HEK293 (cell line): Measurements from ENCODE around the gene ARL14.
A peak's percentile ranks its signal among the peaks of the same experiment; 100 is the strongest.

Source experiments
- CTCF ChIA-PET: fragments of 350-600 bp; formaldehyde crosslinking; extraction: SDS; loops from one replicate; lab custom pipeline; 2021; ENCODE audit warnings: antibody characterized with exemption; lab: Yijun Ruan, JAX
- POLR2A ChIA-PET: fragments of 300-600 bp; formaldehyde crosslinking; extraction: SDS; loops from one replicate; lab custom pipeline; 2020; ENCODE audit warnings: antibody characterized with exemption, inconsistent platforms; lab: Yijun Ruan, JAX
- H3K27ac ChIP-seq: fragments of 200-500 bp; sonication (Bioruptor generic); 2 replicates; pipeline ENCODE4 v1.5.1; 2014; ENCODE audit warnings: low read depth, low read length, control low read depth, inconsistent platforms; ENCODE audit errors: extremely low read depth
- H3K36me3 ChIP-seq, 2 experiments: fragments of 200-500 bp in 1 of 2; sonication (Bioruptor generic) in 1 of 2; 1 replicate in 1 of 2; 2 replicates in 1 of 2; pipeline ENCODE4 v1.5.1; 2014 to 2017; ENCODE audit warnings: inconsistent platforms in 2 of 2, low read length in 2 of 2; ENCODE audit not compliant: control insufficient read depth in 2 of 2, insufficient read depth in 1 of 2
- H3K4me1 ChIP-seq: fragments of 200-500 bp; sonication (Bioruptor generic); 2 replicates; pipeline ENCODE4 v1.5.1; 2014; ENCODE audit warnings: mild to moderate bottlenecking, low read length, inconsistent platforms; ENCODE audit not compliant: control insufficient read depth, insufficient read depth
- H3K4me3 ChIP-seq: 2 replicates; pipeline ENCODE4 v1.5.1; 2011; ENCODE audit warnings: low read depth, mild to moderate bottlenecking, control low read depth, low read length, moderate library complexity
- H3K9me3 ChIP-seq: fragments of 200-500 bp; sonication (Bioruptor generic); 2 replicates; pipeline ENCODE4 v1.5.1; 2014; ENCODE audit warnings: low read depth, low read length, inconsistent platforms; ENCODE audit not compliant: control insufficient read depth, insufficient read depth
- BCL11B ChIP-seq: fragments of 450-650 bp; formaldehyde crosslinking; IDR thresholded peaks from 2 replicates; pipeline ENCODE4 v1.5.1; 2016; ENCODE audit warnings: low read depth, missing biosample characterization, missing genetic modification characterization
- GFI1B ChIP-seq: fragments of 450-650 bp; formaldehyde crosslinking; IDR thresholded peaks from 2 replicates; pipeline ENCODE4 v1.5.1; 2016; ENCODE audit warnings: missing biosample characterization, missing genetic modification characterization
- PATZ1 ChIP-seq: fragments of 450-650 bp; formaldehyde crosslinking; IDR thresholded peaks from 2 replicates; pipeline ENCODE4 v1.5.1; 2016; ENCODE audit warnings: missing biosample characterization, missing genetic modification characterization
- YY2 ChIP-seq: fragments of 450-650 bp; formaldehyde crosslinking; IDR thresholded peaks from 2 replicates; pipeline ENCODE4 v1.5.1; 2016; ENCODE audit warnings: missing biosample characterization, missing genetic modification characterization
- ZFP3 ChIP-seq: fragments of 450-650 bp; formaldehyde crosslinking; IDR thresholded peaks from 2 replicates; pipeline ENCODE4 v1.5.1; 2016; ENCODE audit warnings: low read depth, missing biosample characterization, missing genetic modification characterization
- ZNF169 ChIP-seq: fragments of 450-650 bp; formaldehyde crosslinking; IDR thresholded peaks from 2 replicates; pipeline ENCODE4 v1.5.1; 2016; ENCODE audit warnings: missing biosample characterization, missing genetic modification characterization
- ZNF23 ChIP-seq: fragments of 450-650 bp; formaldehyde crosslinking; IDR thresholded peaks from 2 replicates; pipeline ENCODE4 v1.5.1; 2016; ENCODE audit warnings: missing biosample characterization, missing genetic modification characterization, borderline replicate concordance
- ZNF366 ChIP-seq: fragments of 450-650 bp; formaldehyde crosslinking; conservative IDR thresholded peaks from 2 replicates; pipeline ENCODE4 v1.5.1; 2016; ENCODE audit warnings: missing biosample characterization, missing genetic modification characterization
- ZNF416 ChIP-seq: fragments of 450-650 bp; formaldehyde crosslinking; IDR thresholded peaks from 2 replicates; pipeline ENCODE4 v1.5.1; 2016; ENCODE audit warnings: missing biosample characterization, missing genetic modification characterization
- ZNF423 ChIP-seq: fragments of 450-650 bp; formaldehyde crosslinking; IDR thresholded peaks from 2 replicates; pipeline ENCODE4 v1.5.1; 2016; ENCODE audit warnings: missing biosample characterization, missing genetic modification characterization
- ZNF510 ChIP-seq: fragments of 450-650 bp; formaldehyde crosslinking; IDR thresholded peaks from 2 replicates; pipeline ENCODE4 v1.5.1; 2018; ENCODE audit warnings: mild to moderate bottlenecking, missing genetic modification characterization, missing biosample characterization; ENCODE audit not compliant: insufficient replicate concordance
- ZNF548 ChIP-seq: fragments of 450-650 bp; formaldehyde crosslinking; IDR thresholded peaks from 2 replicates; pipeline ENCODE4 v1.5.1; 2016; ENCODE audit warnings: missing biosample characterization, missing genetic modification characterization
- ZNF654 ChIP-seq: fragments of 450-650 bp; formaldehyde crosslinking; IDR thresholded peaks from 2 replicates; pipeline ENCODE4 v1.5.1; 2016; ENCODE audit warnings: low read depth, missing biosample characterization, missing genetic modification characterization
- ZNF658 ChIP-seq: fragments of 450-650 bp; formaldehyde crosslinking; IDR thresholded peaks from 2 replicates; pipeline ENCODE4; 2016; ENCODE audit warnings: missing biosample characterization, missing genetic modification characterization
- ZNF660 ChIP-seq: fragments of 450-650 bp; IDR thresholded peaks from 2 replicates; pipeline ENCODE4 v1.5.1; 2018; ENCODE audit warnings: missing biosample characterization, mild to moderate bottlenecking, missing genetic modification characterization
- ZNF677 ChIP-seq: fragments of 450-650 bp; IDR thresholded peaks from 2 replicates; pipeline ENCODE4 v1.5.0; 2018; ENCODE audit warnings: missing biosample characterization, mild to moderate bottlenecking, missing genetic modification characterization, moderate library complexity
- ZNF707 ChIP-seq: fragments of 450-650 bp; formaldehyde crosslinking; IDR thresholded peaks from 2 replicates; pipeline ENCODE4 v1.5.1; 2016; ENCODE audit warnings: missing biosample characterization, missing genetic modification characterization
- ZNF791 ChIP-seq: fragments of 450-650 bp; formaldehyde crosslinking; IDR thresholded peaks from 2 replicates; pipeline ENCODE4 v1.5.1; 2016; ENCODE audit warnings: missing biosample characterization, missing genetic modification characterization
- TF ChIP-seq, protein P1 (sequence below): fragments of 450-650 bp; formaldehyde crosslinking; IDR thresholded peaks from 2 replicates; pipeline ENCODE4 v1.5.0; 2017; ENCODE audit warnings: missing biosample characterization, missing genetic modification characterization, borderline replicate concordance
- TF ChIP-seq, protein P2 (sequence below): fragments of 450-650 bp; formaldehyde crosslinking; IDR thresholded peaks from 2 replicates; pipeline ENCODE4 v1.5.1; 2016; ENCODE audit warnings: missing biosample characterization, missing genetic modification characterization
- TF ChIP-seq, protein P3 (sequence below): fragments of 450-650 bp; IDR thresholded peaks from 2 replicates; pipeline ENCODE4 v1.5.1; 2018; ENCODE audit warnings: missing biosample characterization, missing genetic modification characterization

ARL14 gene

DNA sequence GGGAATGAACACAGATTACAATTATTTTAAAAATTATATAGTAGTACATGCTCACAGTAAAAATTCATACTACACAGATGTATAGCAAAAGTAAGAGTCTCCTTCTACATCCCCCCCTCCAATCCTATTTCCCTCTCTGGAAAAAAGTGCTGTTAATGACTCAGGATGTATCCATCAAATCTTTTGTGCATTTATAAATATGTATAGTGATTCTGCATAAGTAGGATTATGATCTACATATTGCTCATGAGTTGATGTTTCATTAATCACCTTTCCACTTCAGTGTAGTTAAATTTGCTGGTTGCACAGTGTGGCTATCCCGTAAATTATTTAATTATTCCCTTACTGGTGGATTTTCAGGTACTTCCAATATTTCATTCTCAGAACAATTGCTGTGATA, 25.3 kb downstream of the ARL14 start:
- H3K27ac ChIP-seq = no peak overlapping the region
- H3K4me1 ChIP-seq = peaks cover 7% of the 10 kb centered on the region; the same call in 1 of the 2 replicates
- H3K9me3 ChIP-seq = no peaks in the 10 kb centered on the region
- H3K4me3 ChIP-seq = no peak overlapping the region
- CTCF ChIA-PET = no interaction called here
- no peaks in the 10 kb centered on the region for H3K36me3 ChIP-seq
- TF ChIP-seq BCL11B (tag by site-specific recombination) (no peak), YY2 (tag by site-specific recombination) (no peak)
- POLR2A ChIA-PET = no interaction called here

- TF ChIP-seq ZNF423 (tag by site-specific recombination) (no peak), ZFP3 (no peak), ZNF707 (tag by site-specific recombination) (no peak), ZNF677 (tag by site-specific recombination) (no peak), ZNF548 (tag by site-specific recombination) (no peak), ZNF510 (tag by site-specific recombination) (no peak), PATZ1 (tag by site-specific recombination) (no peak), GFI1B (tag by site-specific recombination) (no peak), ZNF416 (tag by site-specific recombination) (no peak), ZNF23 (tag by site-specific recombination) (no peak)
- TF ChIP-seq, protein P1, sequence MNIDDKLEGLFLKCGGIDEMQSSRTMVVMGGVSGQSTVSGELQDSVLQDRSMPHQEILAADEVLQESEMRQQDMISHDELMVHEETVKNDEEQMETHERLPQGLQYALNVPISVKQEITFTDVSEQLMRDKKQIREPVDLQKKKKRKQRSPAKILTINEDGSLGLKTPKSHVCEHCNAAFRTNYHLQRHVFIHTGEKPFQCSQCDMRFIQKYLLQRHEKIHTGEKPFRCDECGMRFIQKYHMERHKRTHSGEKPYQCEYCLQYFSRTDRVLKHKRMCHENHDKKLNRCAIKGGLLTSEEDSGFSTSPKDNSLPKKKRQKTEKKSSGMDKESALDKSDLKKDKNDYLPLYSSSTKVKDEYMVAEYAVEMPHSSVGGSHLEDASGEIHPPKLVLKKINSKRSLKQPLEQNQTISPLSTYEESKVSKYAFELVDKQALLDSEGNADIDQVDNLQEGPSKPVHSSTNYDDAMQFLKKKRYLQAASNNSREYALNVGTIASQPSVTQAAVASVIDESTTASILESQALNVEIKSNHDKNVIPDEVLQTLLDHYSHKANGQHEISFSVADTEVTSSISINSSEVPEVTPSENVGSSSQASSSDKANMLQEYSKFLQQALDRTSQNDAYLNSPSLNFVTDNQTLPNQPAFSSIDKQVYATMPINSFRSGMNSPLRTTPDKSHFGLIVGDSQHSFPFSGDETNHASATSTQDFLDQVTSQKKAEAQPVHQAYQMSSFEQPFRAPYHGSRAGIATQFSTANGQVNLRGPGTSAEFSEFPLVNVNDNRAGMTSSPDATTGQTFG (tag by site-specific recombination) = no peak
- no peaks in the 10 kb centered on the region for H3K4me1 ChIP-seq
Observed at GRCh38 chr3:160703974-160704373, 27.0 kb downstream of the ARL14 start.

DNA sequence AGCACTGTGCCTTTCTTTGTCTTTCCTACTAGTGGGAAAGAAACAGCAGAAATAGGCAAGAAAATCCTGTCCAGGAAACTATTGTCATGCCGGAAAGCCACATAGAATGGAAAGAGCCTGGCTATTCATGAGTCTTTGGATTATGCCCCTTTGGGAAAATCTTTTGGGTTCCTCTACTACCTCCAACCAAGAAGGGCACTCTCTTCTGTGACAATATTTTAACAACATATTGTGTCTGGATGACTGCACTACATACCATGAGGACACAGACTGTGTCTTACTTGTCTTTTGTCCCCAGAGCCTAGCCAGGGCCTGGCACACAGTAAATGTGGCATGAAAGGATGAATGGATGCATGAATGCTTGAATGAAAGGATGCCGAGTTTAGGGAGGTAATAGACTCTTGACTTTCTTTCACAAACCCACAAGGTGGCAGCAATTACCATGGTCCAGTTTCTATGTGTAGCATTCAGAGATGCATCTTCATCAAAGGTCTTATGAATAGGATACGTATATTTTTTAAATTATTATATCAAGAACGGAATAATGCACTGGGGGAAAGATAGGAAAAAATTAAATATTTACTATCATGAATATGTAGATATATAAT, 30.3 kb downstream of the ARL14 start:
- Histone ChIP-seq H3K27ac (no peak overlapping the region), H3K4me3 (no peak overlapping the region), H3K36me3 (no peaks in the 10 kb centered on the region), H3K4me1 (no peaks in the 10 kb centered on the region), H3K9me3 (no peaks in the 10 kb centered on the region)
- CTCF ChIA-PET = interaction anchor here (0.6 to 2.8 kb wide), 4 partner anchors 20 to 235 kb away, joined by 3 to 29 read pairs (median 4); no protein-coding TSS in a partner anchor
- POLR2A ChIA-PET = no interaction called here
- TF ChIP-seq ZNF660 (tag by site-specific recombination) (peak; percentile 32; the same call in 1 of the 2 replicates), ZNF658 (no peak), ZNF791 (tag by site-specific recombination) (no peak), ZNF654 (tag by site-specific recombination) (peak; percentile 78), ZNF169 (no peak), ZNF366 (tag by site-specific recombination) (0 out of 2 replicates have a peak, but pooled peaks have one; percentile 34)
- TF ChIP-seq, protein P2, sequence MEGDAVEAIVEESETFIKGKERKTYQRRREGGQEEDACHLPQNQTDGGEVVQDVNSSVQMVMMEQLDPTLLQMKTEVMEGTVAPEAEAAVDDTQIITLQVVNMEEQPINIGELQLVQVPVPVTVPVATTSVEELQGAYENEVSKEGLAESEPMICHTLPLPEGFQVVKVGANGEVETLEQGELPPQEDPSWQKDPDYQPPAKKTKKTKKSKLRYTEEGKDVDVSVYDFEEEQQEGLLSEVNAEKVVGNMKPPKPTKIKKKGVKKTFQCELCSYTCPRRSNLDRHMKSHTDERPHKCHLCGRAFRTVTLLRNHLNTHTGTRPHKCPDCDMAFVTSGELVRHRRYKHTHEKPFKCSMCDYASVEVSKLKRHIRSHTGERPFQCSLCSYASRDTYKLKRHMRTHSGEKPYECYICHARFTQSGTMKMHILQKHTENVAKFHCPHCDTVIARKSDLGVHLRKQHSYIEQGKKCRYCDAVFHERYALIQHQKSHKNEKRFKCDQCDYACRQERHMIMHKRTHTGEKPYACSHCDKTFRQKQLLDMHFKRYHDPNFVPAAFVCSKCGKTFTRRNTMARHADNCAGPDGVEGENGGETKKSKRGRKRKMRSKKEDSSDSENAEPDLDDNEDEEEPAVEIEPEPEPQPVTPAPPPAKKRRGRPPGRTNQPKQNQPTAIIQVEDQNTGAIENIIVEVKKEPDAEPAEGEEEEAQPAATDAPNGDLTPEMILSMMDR = peak; percentile 36; the same call in 1 of the 2 replicates
- TF ChIP-seq, protein P3, sequence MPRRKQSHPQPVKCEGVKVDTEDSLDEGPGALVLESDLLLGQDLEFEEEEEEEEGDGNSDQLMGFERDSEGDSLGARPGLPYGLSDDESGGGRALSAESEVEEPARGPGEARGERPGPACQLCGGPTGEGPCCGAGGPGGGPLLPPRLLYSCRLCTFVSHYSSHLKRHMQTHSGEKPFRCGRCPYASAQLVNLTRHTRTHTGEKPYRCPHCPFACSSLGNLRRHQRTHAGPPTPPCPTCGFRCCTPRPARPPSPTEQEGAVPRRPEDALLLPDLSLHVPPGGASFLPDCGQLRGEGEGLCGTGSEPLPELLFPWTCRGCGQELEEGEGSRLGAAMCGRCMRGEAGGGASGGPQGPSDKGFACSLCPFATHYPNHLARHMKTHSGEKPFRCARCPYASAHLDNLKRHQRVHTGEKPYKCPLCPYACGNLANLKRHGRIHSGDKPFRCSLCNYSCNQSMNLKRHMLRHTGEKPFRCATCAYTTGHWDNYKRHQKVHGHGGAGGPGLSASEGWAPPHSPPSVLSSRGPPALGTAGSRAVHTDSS (tag by site-specific recombination) = 0 out of 2 replicates have a peak, but pooled peaks have one; percentile 6
- TF ChIP-seq, all 188 proteins: peak for 5

More at GRCh38 chr3:160703974-160704373, 27.0 kb downstream of the ARL14 start:
- CTCF ChIA-PET = interaction anchor here (0.6 kb wide), 1 partner anchor 16 kb away, joined by 3 read pairs; no protein-coding TSS in a partner anchor
- Histone ChIP-seq H3K9me3 (no peaks in the 10 kb centered on the region), H3K4me3 (no peak overlapping the region), H3K36me3 (no peaks in the 10 kb centered on the region), H3K27ac (no peak overlapping the region)
- POLR2A ChIA-PET = no interaction called here
